ENCODE results near the gene PARN. TPM values are rescaled to one million over a fixed set of nuclear protein-coding genes. Genes with fewer than 3 reads are reported as not detected.

The PARN gene
- total and polyA plus RNA-seq, 8 donors: 8.3 to 19.6 (median 14.1) TPM

- WGBS, 2 donors: 16% methylated on average over 7 of the region's 7 CpGs
- ATAC-seq: peak; percentile 35 to 63 (median 58)
- intact Hi-C loops (cut with DNase I): no loop called here
- peaks cover 0 to 6% (median 0%) of the 10 kb centered on the region in 3 donors for H3K36me3 ChIP-seq
- DNase-seq: peak in 3 of 6 donors; percentile 40 to 54 (median 50)
- peak overlapping the region in 3 of 4 donors; percentile 8 to 60 (median 13) for H3K27ac ChIP-seq
- H3K27me3 ChIP-seq: no peaks in the 10 kb centered on the region
- TF ChIP-seq, protein P1, sequence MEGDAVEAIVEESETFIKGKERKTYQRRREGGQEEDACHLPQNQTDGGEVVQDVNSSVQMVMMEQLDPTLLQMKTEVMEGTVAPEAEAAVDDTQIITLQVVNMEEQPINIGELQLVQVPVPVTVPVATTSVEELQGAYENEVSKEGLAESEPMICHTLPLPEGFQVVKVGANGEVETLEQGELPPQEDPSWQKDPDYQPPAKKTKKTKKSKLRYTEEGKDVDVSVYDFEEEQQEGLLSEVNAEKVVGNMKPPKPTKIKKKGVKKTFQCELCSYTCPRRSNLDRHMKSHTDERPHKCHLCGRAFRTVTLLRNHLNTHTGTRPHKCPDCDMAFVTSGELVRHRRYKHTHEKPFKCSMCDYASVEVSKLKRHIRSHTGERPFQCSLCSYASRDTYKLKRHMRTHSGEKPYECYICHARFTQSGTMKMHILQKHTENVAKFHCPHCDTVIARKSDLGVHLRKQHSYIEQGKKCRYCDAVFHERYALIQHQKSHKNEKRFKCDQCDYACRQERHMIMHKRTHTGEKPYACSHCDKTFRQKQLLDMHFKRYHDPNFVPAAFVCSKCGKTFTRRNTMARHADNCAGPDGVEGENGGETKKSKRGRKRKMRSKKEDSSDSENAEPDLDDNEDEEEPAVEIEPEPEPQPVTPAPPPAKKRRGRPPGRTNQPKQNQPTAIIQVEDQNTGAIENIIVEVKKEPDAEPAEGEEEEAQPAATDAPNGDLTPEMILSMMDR (IDR thresholded peaks at IDR 0.05): no peak
- H3K4me3 ChIP-seq: no peak overlapping the region
- H3K9me3 ChIP-seq: no peaks in the 10 kb centered on the region
- no peak for FAIRE-seq
- H3K4me1 ChIP-seq: peaks cover 11 to 39% (median 29%) of the 10 kb centered on the region in 3 donors
These were observed 42.4 kb upstream of the PARN start for GRCh38 chr16:14672403-14672971.

DNA sequence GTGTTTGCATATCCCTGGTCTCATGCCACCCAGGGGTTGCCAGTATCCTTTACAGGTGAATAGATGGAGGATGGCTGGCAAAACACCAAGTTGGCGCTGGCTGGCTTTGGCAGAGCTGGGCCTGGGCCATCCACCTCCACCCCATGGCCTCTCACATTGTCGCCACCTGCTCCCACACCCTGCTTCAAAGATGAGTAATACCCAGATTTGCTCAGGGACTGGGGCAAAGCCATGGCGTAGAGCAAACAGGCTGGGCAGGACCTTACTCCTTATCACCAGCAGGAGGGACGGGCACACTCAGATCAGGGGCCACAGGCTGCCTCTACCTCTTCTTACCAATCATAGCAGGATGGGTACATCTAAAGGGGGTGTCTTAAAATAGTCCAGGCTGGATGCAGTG is 39.7 kb upstream of the PARN start:
- FAIRE-seq (no peak), ATAC-seq (peak; percentile 85 to 90 (median 88)), DNase-seq (peak; percentile 88 to 95 (median 94))
- H3K27me3 ChIP-seq: no peaks in the 10 kb centered on the region
- H3K9me3 ChIP-seq: no peaks in the 10 kb centered on the region
- intact Hi-C loops (cut with DNase I): no loop called here
- WGBS, 2 donors: 34 to 45% methylated on average over 4 of the region's 4 CpGs
- TF ChIP-seq, protein P1 (IDR thresholded peaks at IDR 0.05): peak in 3 of 4 donors; percentile 13 to 25 (median 16)
- peaks cover 11 to 39% (median 29%) of the 10 kb centered on the region in 3 donors for H3K4me1 ChIP-seq
- H3K4me3 ChIP-seq: no peak overlapping the region
- H3K36me3 ChIP-seq: peaks cover 0 to 24% (median 8%) of the 10 kb centered on the region in 3 donors
- peak overlapping the region in 2 of 4 donors; percentile 9 to 50 for H3K27ac ChIP-seq

GRCh38 chr16:14668556-14669223 is 38.6 kb upstream of the PARN start:
- H3K9me3 ChIP-seq: no peaks in the 10 kb centered on the region
- H3K4me3 ChIP-seq: no peak overlapping the region
- H3K36me3 ChIP-seq: peaks cover 0 to 35% (median 16%) of the 10 kb centered on the region in 3 donors
- 43 to 48% methylated on average over 7 of the region's 7 CpGs for WGBS, 2 donors
- intact Hi-C loops (cut with DNase I): no loop called here
- H3K4me1 ChIP-seq: peaks cover 11 to 39% (median 29%) of the 10 kb centered on the region in 3 donors
- TF ChIP-seq, protein P1 (IDR thresholded peaks at IDR 0.05): no peak
- ATAC-seq (peak; percentile 58 to 67 (median 66)), FAIRE-seq (no peak), DNase-seq (peak in 2 of 6 donors; percentile 51 to 56)
- peak overlapping the region in 3 of 4 donors; percentile 6 to 41 (median 6) for H3K27ac ChIP-seq
- no peaks in the 10 kb centered on the region for H3K27me3 ChIP-seq

- FAIRE-seq: no peak
- Histone ChIP-seq H3K9me3 (no peaks in the 10 kb centered on the region), H3K27me3 (no peaks in the 10 kb centered on the region), H3K4me1 (peaks cover 11 to 30% (median 24%) of the 10 kb centered on the region in 3 donors), H3K4me3 (no peak overlapping the region), H3K36me3 (peaks cover 0 to 46% (median 18%) of the 10 kb centered on the region in 3 donors), H3K27ac (peak overlapping the region in 2 of 4 donors; percentile 6 to 41)
- no peak for ATAC-seq
- 53 to 56% methylated on average over 16 of the region's 16 CpGs for WGBS, 2 donors
- DNase-seq: peak in 2 of 6 donors; percentile 19 to 59
- intact Hi-C loops (cut with DNase I): no loop called here
- TF ChIP-seq, protein P1 (IDR thresholded peaks at IDR 0.05): no peak
These were observed 37.5 kb upstream of the PARN start for GRCh38 chr16:14667347-14668266.
